Right cardiac atrium (tissue), 5 donors: ENCODE data around the gene FGFRL1. TPM values are rescaled to one million over a fixed set of nuclear protein-coding genes. Genes with fewer than 3 reads are reported as not detected.

Source experiments
- ATAC-seq, 2 donors: fragments of 200-7000 bp; cut with Tn5 transposase; one replicate each; pipeline versions ENCODE4 v1.8.0 to v1.9.1; 2020; ENCODE audit warnings: moderate library complexity in 2 of 2, mild to moderate bottlenecking in 1 of 2
- DNase-seq, 3 donors: peaks; one replicate each; pipeline ENCODE4 v3.0.0-alpha.2; 2020
- H3K27ac ChIP-seq: one replicate; pipeline ENCODE4 v1.5.1; 2013; ENCODE audit warnings: mild to moderate bottlenecking, low read length, control low read depth, moderate library complexity
- H3K27me3 ChIP-seq: one replicate; pipeline ENCODE4 v1.6.1; 2013; ENCODE audit not compliant: control insufficient read depth, insufficient read depth
- H3K4me1 ChIP-seq: one replicate; pipeline ENCODE4 v1.6.1; 2013; ENCODE audit warnings: low read length; ENCODE audit not compliant: control insufficient read depth, insufficient read depth
- H3K4me3 ChIP-seq: one replicate; pipeline ENCODE4 v1.5.1; 2013; ENCODE audit warnings: low read length, control low read depth
- H3K9me3 ChIP-seq: one replicate; pipeline ENCODE4 v1.6.1; 2013; ENCODE audit warnings: low read length; ENCODE audit not compliant: control insufficient read depth
- WGBS: extraction: QIAGEN DNeasy Blood & Tissue Kit; methylation state at CpG from one replicate; pipeline ENCODE4 v1.1.7; 2013; 5-methylcytosine and 5-hydroxymethylcytosine counted together
- intact Hi-C, 4 donors: fragments of 100-400 bp; cut with DNase I; formaldehyde crosslinking; loops; one replicate each; pipeline versions ENCODE4 v1.11.0 to v1.14.0; 2022 to 2023
- polyA plus RNA-seq: library from polyadenylated mRNA; stranded (reverse); fragments of 200-250 nt; gene quantifications from one replicate; pipeline ENCODE4 v1.2.3, GENCODE V29; 2013
- total RNA-seq, 4 donors: library from RNA; stranded (reverse); fragmentation: NEBNext Ultra II Directional; extraction: Animal tissue kit (Norgen Biotek cat#: 25700); gene quantifications; one replicate each; pipeline ENCODE4 v1.2.1, GENCODE V29; 2021
- donor health status: healthy with polysubstance abuse.
- donor health status: DM: no; HTN: yes; CAD: no.
- donor health status: DM: no; HTN: no; CAD: no.
- donor health status: DM: no; HTN: yes; CAD: no; lungs with severe emphysema.
- donor health status: DM: yes; HTN: yes; CAD: no.

FGFRL1 gene
- total and polyA plus RNA-seq, 5 donors, result 17.4 to 21.7 (median 19.2) TPM

- no peak overlapping the region for H3K27ac ChIP-seq
- DNase-seq (no peak), ATAC-seq (no peak)
- no peaks in the 10 kb centered on the region for H3K9me3 ChIP-seq
- H3K27me3 ChIP-seq, result no peaks in the 10 kb centered on the region
- no peak overlapping the region for H3K4me3 ChIP-seq
- 87% methylated on average over 19 of the region's 19 CpGs for WGBS
- no peaks in the 10 kb centered on the region for H3K4me1 ChIP-seq
- intact Hi-C loops, result no loop called here
These were observed 10.1 kb downstream of the FGFRL1 start for GRCh38 chr4:1021386-1022050.

DNA sequence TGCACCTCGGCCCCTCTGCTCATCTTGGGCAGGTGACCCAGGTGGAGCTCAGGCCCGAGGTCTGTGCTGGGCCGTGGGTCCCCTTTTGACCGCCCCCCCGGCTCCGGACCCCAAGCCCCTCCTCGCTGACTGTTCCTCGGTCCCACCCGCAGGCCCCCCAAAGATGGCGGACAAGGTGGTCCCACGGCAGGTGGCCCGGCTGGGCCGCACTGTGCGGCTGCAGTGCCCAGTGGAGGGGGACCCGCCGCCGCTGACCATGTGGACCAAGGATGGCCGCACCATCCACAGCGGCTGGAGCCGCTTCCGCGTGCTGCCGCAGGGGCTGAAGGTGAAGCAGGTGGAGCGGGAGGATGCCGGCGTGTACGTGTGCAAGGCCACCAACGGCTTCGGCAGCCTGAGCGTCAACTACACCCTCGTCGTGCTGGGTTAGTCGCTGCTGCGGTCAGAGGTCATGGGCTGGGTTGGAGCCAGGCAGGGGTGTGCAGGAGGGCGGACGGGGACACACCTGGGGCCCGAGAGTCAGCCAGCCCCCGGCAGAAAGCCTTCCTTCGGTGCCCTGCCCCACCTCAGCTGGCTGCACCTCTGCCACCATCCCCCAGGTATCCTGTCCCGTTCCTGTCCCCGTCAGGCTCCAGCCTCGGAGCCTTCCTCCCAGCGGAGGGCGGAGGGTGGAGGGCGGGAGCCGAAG, 10.8 kb downstream of the FGFRL1 start:
- 93% methylated on average over 46 of the region's 46 CpGs for WGBS
- ATAC-seq, result no peak

GRCh38 chr4:1022739-1023066, 11.3 kb downstream of the FGFRL1 start:
- no peaks in the 10 kb centered on the region for H3K27me3 ChIP-seq
- H3K4me3 ChIP-seq, result no peak overlapping the region
- intact Hi-C loops, result no loop called here
- no peak overlapping the region for H3K27ac ChIP-seq
- H3K9me3 ChIP-seq, result no peaks in the 10 kb centered on the region
- WGBS, result 88% methylated on average over 19 of the region's 19 CpGs
- no peak for DNase-seq
- ATAC-seq, result no peak
- H3K4me1 ChIP-seq, result no peaks in the 10 kb centered on the region

More for the DNA sequence above, 10.8 kb downstream of the FGFRL1 start:
- Histone ChIP-seq H3K4me3 (no peak overlapping the region), H3K9me3 (no peaks in the 10 kb centered on the region), H3K27ac (no peak overlapping the region), H3K4me1 (no peaks in the 10 kb centered on the region), H3K27me3 (no peaks in the 10 kb centered on the region)
- DNase-seq, result no peak
- intact Hi-C loops, result no loop called here

DNA sequence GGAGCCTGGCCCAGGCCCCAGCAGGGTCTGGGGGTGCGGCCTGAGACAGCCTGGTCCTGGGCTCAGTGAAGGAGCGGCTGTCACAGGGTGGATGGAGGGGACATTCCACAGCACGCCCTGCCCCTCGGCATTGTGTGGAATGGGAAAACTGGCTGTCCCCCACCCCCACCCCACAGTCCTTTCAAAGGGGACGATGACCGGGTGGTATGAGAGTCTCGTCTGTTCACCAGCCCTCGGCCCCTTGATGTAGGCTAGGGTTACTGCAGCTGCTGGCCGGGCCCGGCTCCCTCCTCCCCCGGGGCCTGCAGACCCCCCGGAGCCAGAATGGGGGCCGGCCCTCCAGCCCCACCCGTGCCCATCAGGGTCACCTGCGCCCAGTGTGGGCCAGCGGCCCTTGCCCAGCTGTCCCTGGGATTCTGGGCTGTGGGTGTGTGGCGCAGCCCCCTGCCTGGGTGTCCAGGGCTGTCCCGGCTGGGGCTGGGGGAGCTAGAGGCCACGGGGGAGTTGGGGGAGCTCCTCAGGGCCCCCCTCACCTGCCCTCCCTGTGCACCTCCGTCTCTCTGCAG, 11.7 kb downstream of the FGFRL1 start:
- ATAC-seq (no peak), DNase-seq (no peak)
- Histone ChIP-seq H3K4me3 (no peak overlapping the region), H3K9me3 (no peaks in the 10 kb centered on the region), H3K4me1 (no peaks in the 10 kb centered on the region), H3K27ac (no peak overlapping the region), H3K27me3 (no peaks in the 10 kb centered on the region)
- WGBS, result 91% methylated on average over 20 of the region's 20 CpGs
- intact Hi-C loops, result no loop called here

- H3K9me3 ChIP-seq, result no peaks in the 10 kb centered on the region
- WGBS, result 97% methylated on average over 83 of the region's 83 CpGs
- no peak overlapping the region for H3K27ac ChIP-seq
- no peaks in the 10 kb centered on the region for H3K4me1 ChIP-seq
- ATAC-seq (no peak), DNase-seq (no peak)
- H3K4me3 ChIP-seq, result no peak overlapping the region
- no peaks in the 10 kb centered on the region for H3K27me3 ChIP-seq
- intact Hi-C loops, result no loop called here
These were observed 12.7 kb downstream of the FGFRL1 start for GRCh38 chr4:1023895-1024740.

DNA sequence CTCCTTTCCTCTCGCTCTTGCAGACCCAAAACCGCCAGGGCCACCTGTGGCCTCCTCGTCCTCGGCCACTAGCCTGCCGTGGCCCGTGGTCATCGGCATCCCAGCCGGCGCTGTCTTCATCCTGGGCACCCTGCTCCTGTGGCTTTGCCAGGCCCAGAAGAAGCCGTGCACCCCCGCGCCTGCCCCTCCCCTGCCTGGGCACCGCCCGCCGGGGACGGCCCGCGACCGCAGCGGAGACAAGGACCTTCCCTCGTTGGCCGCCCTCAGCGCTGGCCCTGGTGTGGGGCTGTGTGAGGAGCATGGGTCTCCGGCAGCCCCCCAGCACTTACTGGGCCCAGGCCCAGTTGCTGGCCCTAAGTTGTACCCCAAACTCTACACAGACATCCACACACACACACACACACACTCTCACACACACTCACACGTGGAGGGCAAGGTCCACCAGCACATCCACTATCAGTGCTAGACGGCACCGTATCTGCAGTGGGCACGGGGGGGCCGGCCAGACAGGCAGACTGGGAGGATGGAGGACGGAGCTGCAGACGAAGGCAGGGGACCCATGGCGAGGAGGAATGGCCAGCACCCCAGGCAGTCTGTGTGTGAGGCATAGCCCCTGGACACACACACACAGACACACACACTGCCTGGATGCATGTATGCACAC, 13.6 kb downstream of the FGFRL1 start:
- no peak for DNase-seq
- 89% methylated on average over 32 of the region's 32 CpGs for WGBS
- Histone ChIP-seq H3K27ac (no peak overlapping the region), H3K27me3 (no peaks in the 10 kb centered on the region), H3K9me3 (no peaks in the 10 kb centered on the region), H3K4me1 (no peaks in the 10 kb centered on the region), H3K4me3 (no peak overlapping the region)
- intact Hi-C loops, result no loop called here
- no peak for ATAC-seq

DNA sequence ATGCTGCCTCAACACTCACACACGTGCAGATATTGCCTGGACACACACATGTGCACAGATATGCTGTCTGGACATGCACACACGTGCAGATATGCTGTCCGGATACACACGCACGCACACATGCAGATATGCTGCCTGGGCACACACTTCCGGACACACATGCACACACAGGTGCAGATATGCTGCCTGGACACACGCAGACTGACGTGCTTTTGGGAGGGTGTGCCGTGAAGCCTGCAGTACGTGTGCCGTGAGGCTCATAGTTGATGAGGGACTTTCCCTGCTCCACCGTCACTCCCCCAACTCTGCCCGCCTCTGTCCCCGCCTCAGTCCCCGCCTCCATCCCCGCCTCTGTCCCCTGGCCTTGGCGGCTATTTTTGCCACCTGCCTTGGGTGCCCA, 14.7 kb downstream of the FGFRL1 start:
- Histone ChIP-seq H3K27me3 (no peaks in the 10 kb centered on the region), H3K27ac (no peak overlapping the region), H3K4me3 (no peak overlapping the region), H3K9me3 (no peaks in the 10 kb centered on the region), H3K4me1 (no peaks in the 10 kb centered on the region)
- peak; percentile 19 to 24 for ATAC-seq
- WGBS, result 44% methylated on average over 17 of the region's 17 CpGs
- intact Hi-C loops, result no loop called here
- DNase-seq, result no peak

GRCh38 chr4:1027219-1027914, 15.9 kb downstream of the FGFRL1 start:
- no peak overlapping the region for H3K27ac ChIP-seq
- H3K4me3 ChIP-seq, result no peak overlapping the region
- no peaks in the 10 kb centered on the region for H3K4me1 ChIP-seq
- H3K9me3 ChIP-seq, result no peaks in the 10 kb centered on the region
- no peak for DNase-seq
- 71% methylated on average over 26 of the region's 26 CpGs for WGBS
- no peaks in the 10 kb centered on the region for H3K27me3 ChIP-seq
- ATAC-seq, result no peak
- intact Hi-C loops, result no loop called here

GRCh38 chr4:1027915-1028238, 16.5 kb downstream of the FGFRL1 start:
- no peaks in the 10 kb centered on the region for H3K9me3 ChIP-seq
- no peaks in the 10 kb centered on the region for H3K4me1 ChIP-seq
- DNase-seq (no peak), ATAC-seq (no peak)
- WGBS, result 61% methylated on average over 9 of the region's 9 CpGs
- intact Hi-C loops, result no loop called here
- H3K4me3 ChIP-seq, result no peak overlapping the region
- H3K27ac ChIP-seq, result no peak overlapping the region
- no peaks in the 10 kb centered on the region for H3K27me3 ChIP-seq

DNA sequence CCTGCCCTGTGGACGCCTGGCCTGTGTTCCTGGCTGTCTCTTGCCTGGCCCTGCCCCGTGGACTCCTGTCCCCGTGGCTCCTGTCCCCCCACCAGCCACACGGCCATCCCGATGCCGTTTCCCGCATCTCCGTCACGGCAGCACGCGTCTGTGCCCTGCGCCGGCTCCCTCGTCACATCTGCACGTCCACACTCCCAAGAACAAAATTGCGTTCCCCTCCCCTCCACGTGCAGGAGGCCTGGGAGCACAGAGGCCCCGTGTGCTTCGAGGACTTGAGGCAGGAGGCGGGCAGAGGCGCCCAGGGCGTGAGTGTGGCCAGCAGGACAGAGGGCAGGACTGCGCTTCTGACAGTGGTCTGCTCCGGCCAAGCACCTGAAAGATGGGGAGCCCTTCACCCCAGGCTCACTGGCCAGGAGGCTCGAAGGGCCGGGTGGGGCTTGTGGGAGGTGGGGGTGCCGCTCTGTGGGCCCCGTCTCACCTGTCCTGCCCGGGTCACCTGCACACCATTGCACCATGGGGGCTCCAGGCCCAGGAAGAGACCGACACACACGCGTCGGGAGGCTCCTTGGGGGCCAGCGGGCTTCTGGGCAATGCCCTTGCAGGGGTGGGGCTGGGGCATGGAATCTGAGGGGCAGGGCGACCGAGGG, 17.3 kb downstream of the FGFRL1 start:
- no peak for DNase-seq
- intact Hi-C loops, result no loop called here
- 79% methylated on average over 36 of the region's 36 CpGs for WGBS
- ATAC-seq, result no peak
- H3K4me1 ChIP-seq, result no peaks in the 10 kb centered on the region
- H3K27ac ChIP-seq, result no peak overlapping the region
- no peaks in the 10 kb centered on the region for H3K9me3 ChIP-seq
- no peak overlapping the region for H3K4me3 ChIP-seq
- no peaks in the 10 kb centered on the region for H3K27me3 ChIP-seq
